ENCODE data around the gene GRIK3. TPM values are rescaled to one million over a fixed set of nuclear protein-coding genes. Genes with fewer than 3 reads are reported as not detected.

Gene GRIK3
- total RNA-seq, 2 experiments from 2014 or later = 16.3 to 55.0 TPM

GRCh38 chr1:37031429-37031828 lies 2.9 kb downstream of the GRIK3 start:
- H3K4me3 ChIP-seq (ENCODE audit: low read depth, low read length, poor library complexity, severe bottlenecking) = peak overlapping the region; percentile 73
- H2AFZ ChIP-seq (ENCODE audit: low read length) = no peak overlapping the region
- H3K9me2 ChIP-seq (ENCODE audit: insufficient read depth, low read length) = no peaks in the 10 kb centered on the region
- no peaks in the 10 kb centered on the region for H3K9me3 ChIP-seq (ENCODE audit: low read length)
- no peaks in the 10 kb centered on the region for H4K20me1 ChIP-seq (ENCODE audit: insufficient read depth, low read length)
- peak overlapping the region; percentile 64 for H3K4me2 ChIP-seq (ENCODE audit: low read length)
- CTCF ChIA-PET (ENCODE audit: unreplicated experiment) = interaction anchor here (1.1 kb wide), 1 partner anchor 168 kb away, joined by 4 read pairs; no protein-coding TSS in a partner anchor
- H3K4me1 ChIP-seq (ENCODE audit: insufficient read depth, low read length, poor library complexity, severe bottlenecking) = peaks cover 91% of the 10 kb centered on the region
- peak overlapping the region; percentile 95 for H3K27ac ChIP-seq (ENCODE audit: low read depth, low read length, poor library complexity, severe bottlenecking)
- no peaks in the 10 kb centered on the region for H3K36me3 ChIP-seq (ENCODE audit: insufficient read depth, low read length)
- H3K79me2 ChIP-seq (ENCODE audit: insufficient read depth, low read depth, low read length) = peaks cover 58% of the 10 kb centered on the region
- TF ChIP-seq CTCF (conservative IDR thresholded peaks at IDR 0.05; ENCODE audit: low read length) = no peak
- TF ChIP-seq EZH2phosphoT487 (IDR thresholded peaks at IDR 0.05; ENCODE audit: borderline replicate concordance, low read depth, low read length) = no peak
- DNase-seq (ENCODE audit: low spot score) = no peak
- intact Hi-C loops (cut with micrococcal nuclease; ENCODE audit: unreplicated experiment) = no loop called here
- POLR2A ChIA-PET = interaction anchor here (0.6 to 4.0 kb wide), 5 partner anchors 29 to 225 kb away, joined by 3 to 25 read pairs (median 4); no protein-coding TSS in a partner anchor
- no TSS peak for BruUV-seq (replicated peaks)

- Histone ChIP-seq H3K4me2 (ENCODE audit: low read length) (peak overlapping the region; percentile 75), H3K4me1 (ENCODE audit: insufficient read depth, low read length, poor library complexity, severe bottlenecking) (peaks cover 91% of the 10 kb centered on the region), H4K20me1 (ENCODE audit: insufficient read depth, low read length) (no peaks in the 10 kb centered on the region), H3K9me3 (ENCODE audit: low read length) (no peaks in the 10 kb centered on the region), H3K27ac (ENCODE audit: low read depth, low read length, poor library complexity, severe bottlenecking) (peak overlapping the region; percentile 95), H3K79me2 (ENCODE audit: insufficient read depth, low read depth, low read length) (peaks cover 73% of the 10 kb centered on the region), H3K36me3 (ENCODE audit: insufficient read depth, low read length) (no peaks in the 10 kb centered on the region), H3K4me3 (ENCODE audit: low read depth, low read length, poor library complexity, severe bottlenecking) (peak overlapping the region; percentile 40), H2AFZ (ENCODE audit: low read length) (peak overlapping the region; percentile 3; the same call in 1 of the 2 replicates), H3K9me2 (ENCODE audit: insufficient read depth, low read length) (no peaks in the 10 kb centered on the region)
- TF ChIP-seq CTCF (conservative IDR thresholded peaks at IDR 0.05; ENCODE audit: low read length) (peak; percentile 81), EZH2phosphoT487 (IDR thresholded peaks at IDR 0.05; ENCODE audit: borderline replicate concordance, low read depth, low read length) (no peak)
- BruUV-seq (replicated peaks) = no TSS peak
- ChIA-PET CTCF (ENCODE audit: unreplicated experiment) (interaction anchor here (1.1 to 1.3 kb wide), 2 partner anchors 9 to 86 kb away, joined by 3 read pairs; no protein-coding TSS in a partner anchor), POLR2A (interaction anchor here (0.5 to 4.0 kb wide), 7 partner anchors 19 to 453 kb away, joined by 3 to 25 read pairs (median 3); no protein-coding TSS in a partner anchor)
- DNase-seq (ENCODE audit: low spot score) = peak; percentile 95
- intact Hi-C loops (cut with micrococcal nuclease; ENCODE audit: unreplicated experiment) = loop anchor here (1.0 to 2.0 kb wide), 5 partner anchors 24 to 164 kb away; no protein-coding TSS in a partner anchor
Measured at GRCh38 chr1:37028981-37029617, 5.2 kb downstream of the GRIK3 start.

- TF ChIP-seq CTCF (conservative IDR thresholded peaks at IDR 0.05; ENCODE audit: low read length) (no peak), EZH2phosphoT487 (IDR thresholded peaks at IDR 0.05; ENCODE audit: borderline replicate concordance, low read depth, low read length) (no peak)
- Histone ChIP-seq H3K9me2 (ENCODE audit: insufficient read depth, low read length) (no peaks in the 10 kb centered on the region), H3K4me1 (ENCODE audit: insufficient read depth, low read length, poor library complexity, severe bottlenecking) (peaks cover 35% of the 10 kb centered on the region), H3K36me3 (ENCODE audit: insufficient read depth, low read length) (peaks cover 30% of the 10 kb centered on the region), H3K4me3 (ENCODE audit: low read depth, low read length, poor library complexity, severe bottlenecking) (no peak overlapping the region), H3K9me3 (ENCODE audit: low read length) (0 out of 2 replicates have a peak, but pooled peaks cover 6% of the 10 kb centered on the region), H3K4me2 (ENCODE audit: low read length) (no peak overlapping the region), H2AFZ (ENCODE audit: low read length) (no peak overlapping the region), H4K20me1 (ENCODE audit: insufficient read depth, low read length) (no peaks in the 10 kb centered on the region), H3K27ac (ENCODE audit: low read depth, low read length, poor library complexity, severe bottlenecking) (no peak overlapping the region), H3K79me2 (ENCODE audit: insufficient read depth, low read depth, low read length) (peaks cover 20% of the 10 kb centered on the region)
- no peak for DNase-seq (ENCODE audit: low spot score)
- ChIA-PET POLR2A (no interaction called here), CTCF (ENCODE audit: unreplicated experiment) (no interaction called here)
- BruUV-seq (replicated peaks) = no TSS peak
- intact Hi-C loops (cut with micrococcal nuclease; ENCODE audit: unreplicated experiment) = no loop called here
Measured at GRCh38 chr1:37021502-37021901, 12.8 kb downstream of the GRIK3 start.

All from OCI-LY7 (cell line).